ENCODE results near the gene AMOTL1.

DNA sequence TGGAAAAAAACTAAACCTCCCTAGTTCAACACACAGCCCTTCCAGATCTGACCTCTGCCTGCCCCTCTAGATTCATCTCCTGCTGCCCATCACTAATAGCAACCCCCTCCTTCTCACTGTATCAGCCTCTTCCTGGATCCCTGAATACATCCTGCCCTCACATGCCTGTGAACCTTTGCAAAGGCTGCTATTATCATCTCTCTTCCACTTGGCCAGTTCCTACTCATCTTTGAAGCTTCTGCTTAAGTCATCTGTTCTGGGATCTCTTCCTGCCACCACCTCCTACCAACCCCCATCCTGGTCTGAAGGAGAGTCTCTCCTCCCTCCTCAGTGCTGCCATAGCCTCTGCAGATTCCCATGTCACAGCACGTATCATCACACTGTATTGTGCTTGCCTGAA, 38.0 kb upstream of the AMOTL1 start:
- TF ChIP-seq CTCF (IDR thresholded peaks at IDR 0.05; ENCODE audit: borderline replicate concordance, extremely low read depth, low read length, poor library complexity, severe bottlenecking) (no peak), EZH2 (IDR thresholded peaks at IDR 0.05; ENCODE audit: borderline replicate concordance, low read depth, low read length, severe bottlenecking) (no peak)
